B cell (primary cell): Measurements from ENCODE around the gene MAP4K4. TPM values are rescaled to one million over a fixed set of nuclear protein-coding genes. Genes with fewer than 3 reads are reported as not detected.

Experiments used
- ATAC-seq: fragments of 200-7000 bp; cut with Tn5 transposase; one replicate; pipeline ENCODE4 v1.10.0; 2021; ENCODE audit warnings: low read depth, mild to moderate bottlenecking, moderate number of reproducible peaks, moderate library complexity
- CTCF ChIA-PET: fragments of 350-600 bp; sonication (Branson Sonifier 250); formaldehyde crosslinking; loops from one replicate; lab custom pipeline; 2021; ENCODE audit warnings: antibody characterized with exemption, inconsistent platforms; lab: Charles Lee
- POLR2A ChIA-PET: fragments of 350-600 bp; sonication (Branson Sonifier 250); formaldehyde crosslinking; loops from one replicate; lab custom pipeline; 2021; ENCODE audit warnings: antibody characterized with exemption; lab: Charles Lee
- DNase-seq: peaks from one replicate; pipeline ENCODE4 v3.0.0; 2013
- H2AFZ ChIP-seq: 2 replicates; pipeline ENCODE4 v1.6.1; 2012; ENCODE audit warnings: mild to moderate bottlenecking, low read depth, low read length; ENCODE audit not compliant: insufficient read depth, poor library complexity, severe bottlenecking
- H3K27ac ChIP-seq, 2 donors: 1 replicate in 1 of 2; 2 replicates in 1 of 2; pipeline ENCODE4 v1.5.1; 2012 to 2013; ENCODE audit warnings: low read length in 2 of 2, mild to moderate bottlenecking in 2 of 2, moderate library complexity in 1 of 2
- H3K27me3 ChIP-seq, 4 experiments: fragments of 200-600 bp in 1 of 4; sonication (generic) in 1 of 4; replicated peaks in 1 of 4; 1 replicate in 2 of 4; 2 replicates in 2 of 4; pipeline versions ENCODE4 v1.6.1 to v1.7.0; 2013 to 2016; ENCODE audit warnings: low read length in 3 of 4, mild to moderate bottlenecking in 2 of 4, mixed read lengths in 1 of 4, moderate library complexity in 1 of 4; ENCODE audit not compliant: insufficient read depth in 4 of 4, control insufficient read depth in 3 of 4; ENCODE audit errors: control extremely low read depth in 1 of 4
- H3K36me3 ChIP-seq, 2 experiments: replicated peaks in 1 of 2; 1 replicate in 1 of 2; 2 replicates in 1 of 2; pipeline versions ENCODE4 v1.6.1 to v1.7.1; 2013; ENCODE audit warnings: low read length in 1 of 2; ENCODE audit not compliant: insufficient read depth in 2 of 2, control insufficient read depth in 1 of 2; ENCODE audit errors: control extremely low read depth in 1 of 2, extremely low read depth in 1 of 2
- H3K4me1 ChIP-seq, 2 donors: fragments of 200-600 bp in 1 of 2; sonication (generic) in 1 of 2; 1 replicate in 1 of 2; 2 replicates in 1 of 2; pipeline versions ENCODE4 v1.5.1 to v1.6.1; 2013 to 2017; ENCODE audit warnings: low read length in 2 of 2; ENCODE audit not compliant: control insufficient read depth in 2 of 2, insufficient read depth in 2 of 2
- H3K4me2 ChIP-seq: replicated peaks from 2 replicates; pipeline ENCODE3; 2012; ENCODE audit warnings: mild to moderate bottlenecking, low read depth, low read length; ENCODE audit not compliant: poor library complexity, severe bottlenecking
- H3K4me3 ChIP-seq, 5 experiments: fragments of 200-600 bp in 1 of 5; sonication (generic) in 1 of 5; 1 replicate in 3 of 5; 2 replicates in 2 of 5; pipeline versions ENCODE4 v1.5.1 to v1.7.0; 2011 to 2016; ENCODE audit warnings: low read length in 4 of 5, mild to moderate bottlenecking in 4 of 5, low read depth in 2 of 5, control low read depth in 1 of 5, moderate library complexity in 1 of 5; ENCODE audit not compliant: insufficient read depth in 1 of 5; ENCODE audit errors: control extremely low read depth in 1 of 5, extremely low read depth in 1 of 5
- H3K79me2 ChIP-seq: fragments of 200-600 bp; sonication (generic); one replicate; pipeline ENCODE4 v1.6.0; 2016; ENCODE audit warnings: low read length; ENCODE audit not compliant: control insufficient read depth, insufficient read depth
- H3K9ac ChIP-seq: fragments of 200-600 bp; sonication (generic); 2 replicates; pipeline ENCODE4 v1.6.1; 2017; ENCODE audit warnings: mild to moderate bottlenecking, low read length, moderate library complexity
- H3K9me3 ChIP-seq, 3 donors: one replicate each; pipeline versions ENCODE4 v1.6.1 to v1.7.1; 2013; ENCODE audit warnings: low read length in 2 of 3; ENCODE audit not compliant: control insufficient read depth in 2 of 3, insufficient read depth in 1 of 3; ENCODE audit errors: control extremely low read depth in 1 of 3
- H4K20me1 ChIP-seq: 2 replicates; pipeline ENCODE4 v1.6.0; 2012; ENCODE audit warnings: mild to moderate bottlenecking, low read length; ENCODE audit not compliant: insufficient read depth, control insufficient read depth, poor library complexity, severe bottlenecking
- H3K27ac Mint-ChIP-seq: one replicate; pipeline ENCODE4 v1.8.0; 2021; ENCODE audit warnings: mixed read lengths
- H3K27me3 Mint-ChIP-seq: one replicate; pipeline ENCODE4 v1.8.0; 2021; ENCODE audit warnings: mixed read lengths
- H3K4me1 Mint-ChIP-seq: one replicate; pipeline ENCODE4 v1.8.0; 2021; ENCODE audit warnings: mixed read lengths
- H3K4me3 Mint-ChIP-seq: one replicate; pipeline ENCODE4 v1.8.0; 2021; ENCODE audit warnings: mixed read lengths
- H3K9me3 Mint-ChIP-seq: one replicate; pipeline ENCODE4 v1.8.0; 2022; ENCODE audit warnings: mixed read lengths; ENCODE audit not compliant: insufficient read depth
- EZH2 ChIP-seq: IDR thresholded peaks from 2 replicates; pipeline ENCODE4 v1.6.1; 2012; ENCODE audit warnings: borderline replicate concordance, low read depth, mild to moderate bottlenecking, moderate library complexity, low read length; ENCODE audit not compliant: insufficient read depth, poor library complexity, severe bottlenecking
- WGBS: methylation state at CpG from one replicate; pipeline ENCODE4 v1.1.5; 2013; ENCODE audit warnings: missing lambda C conversion rate; ENCODE audit not compliant: insufficient coverage; 5-methylcytosine and 5-hydroxymethylcytosine counted together
- intact Hi-C: fragments of 100-400 bp; cut with micrococcal nuclease; formaldehyde crosslinking; loops from one replicate; pipeline ENCODE4 v1.10.0; 2022
- polyA plus RNA-seq: library from polyadenylated mRNA; depleted of rRNA; stranded (reverse); fragments of >200 nt; gene quantifications from 2 replicates; pipeline ENCODE4 v1.2.3, GENCODE V29; 2012
- total RNA-seq, 2 donors: library from RNA; stranded (reverse); fragments of 120-200 nt in 1 of 2; gene quantifications; 1 replicate in 1 of 2; 2 replicates in 1 of 2; pipeline versions ENCODE4 v1.2.3 to v1.2.4, GENCODE V29; 2013 to 2022
- TF ChIP-seq, protein P1 (sequence below): fragments of 200-600 bp; IDR thresholded peaks from one replicate; pipeline ENCODE4 v1.8.0; 2022; ENCODE audit warnings: antibody characterized with exemption, mild to moderate bottlenecking

MAP4K4 gene
- total and polyA plus RNA-seq, 2 donors (not counting 1 experiment from before 2014, with no cell fraction given), result 54.8 to 280 TPM

DNA sequence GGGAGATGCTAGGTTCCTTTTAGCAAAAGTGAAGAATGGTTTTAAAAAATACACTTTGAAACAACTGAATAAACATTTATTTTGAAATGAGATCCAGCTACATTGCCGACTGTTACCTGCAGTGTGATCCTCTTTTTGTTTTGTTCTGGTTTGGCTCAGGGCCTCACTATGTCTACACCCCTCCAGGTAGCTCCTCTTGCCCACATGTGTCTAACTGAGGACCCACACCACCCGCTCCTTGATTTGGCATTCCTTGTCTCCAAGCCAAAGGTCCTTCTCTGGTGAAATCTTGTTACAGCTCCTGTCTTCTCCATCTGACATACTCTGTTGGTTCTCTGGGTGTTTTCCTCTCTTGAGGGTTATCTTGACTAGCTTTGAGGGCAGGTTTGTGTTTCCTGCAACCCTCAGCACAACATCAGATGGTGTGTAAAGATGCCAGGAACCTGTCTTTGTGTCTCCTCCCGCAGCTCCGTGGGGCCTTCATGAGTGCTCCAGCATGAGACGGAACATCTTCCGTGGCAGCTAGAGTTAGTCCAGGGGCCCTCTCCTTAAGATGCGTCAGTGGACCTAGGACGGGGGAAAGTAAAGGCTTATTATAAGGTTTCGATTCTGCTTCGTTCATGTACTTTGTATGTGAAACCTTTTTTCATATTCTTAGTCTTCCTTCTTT lies 32.1 kb downstream of the MAP4K4 start:
- TF ChIP-seq EZH2, result no peak
- TF ChIP-seq, protein P1, sequence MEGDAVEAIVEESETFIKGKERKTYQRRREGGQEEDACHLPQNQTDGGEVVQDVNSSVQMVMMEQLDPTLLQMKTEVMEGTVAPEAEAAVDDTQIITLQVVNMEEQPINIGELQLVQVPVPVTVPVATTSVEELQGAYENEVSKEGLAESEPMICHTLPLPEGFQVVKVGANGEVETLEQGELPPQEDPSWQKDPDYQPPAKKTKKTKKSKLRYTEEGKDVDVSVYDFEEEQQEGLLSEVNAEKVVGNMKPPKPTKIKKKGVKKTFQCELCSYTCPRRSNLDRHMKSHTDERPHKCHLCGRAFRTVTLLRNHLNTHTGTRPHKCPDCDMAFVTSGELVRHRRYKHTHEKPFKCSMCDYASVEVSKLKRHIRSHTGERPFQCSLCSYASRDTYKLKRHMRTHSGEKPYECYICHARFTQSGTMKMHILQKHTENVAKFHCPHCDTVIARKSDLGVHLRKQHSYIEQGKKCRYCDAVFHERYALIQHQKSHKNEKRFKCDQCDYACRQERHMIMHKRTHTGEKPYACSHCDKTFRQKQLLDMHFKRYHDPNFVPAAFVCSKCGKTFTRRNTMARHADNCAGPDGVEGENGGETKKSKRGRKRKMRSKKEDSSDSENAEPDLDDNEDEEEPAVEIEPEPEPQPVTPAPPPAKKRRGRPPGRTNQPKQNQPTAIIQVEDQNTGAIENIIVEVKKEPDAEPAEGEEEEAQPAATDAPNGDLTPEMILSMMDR, result no peak
- Histone ChIP-seq H3K79me2 (peaks cover 100% of the 10 kb centered on the region), H3K4me1 (peaks cover 91% of the 10 kb centered on the region in 2 donors), H3K4me2 (peak overlapping the region; percentile 47), H3K27ac (peak overlapping the region in 1 of 2 donors; percentile 62), H3K36me3 (no peaks in the 10 kb centered on the region), H4K20me1 (peaks cover 94% of the 10 kb centered on the region), H3K9me3 (peaks cover 0 to 5% (median 0%) of the 10 kb centered on the region in 3 donors), H3K27me3 (no peaks in the 10 kb centered on the region), H2AFZ (no peak overlapping the region), H3K9ac (no peak overlapping the region), H3K4me3 (no peak overlapping the region)
- no peak for DNase-seq
- H3K4me1 Mint-ChIP-seq, result peaks cover 88% of the 10 kb centered on the region
- intact Hi-C loops, result no loop called here
- POLR2A ChIA-PET, result no interaction called here
- ATAC-seq, result no peak
- no peaks in the 10 kb centered on the region for H3K27me3 Mint-ChIP-seq
- CTCF ChIA-PET, result interaction anchor here (0.6 to 1.8 kb wide), 7 partner anchors 12 to 311 kb away, joined by 3 to 4 read pairs (median 4); no protein-coding TSS in a partner anchor
- H3K9me3 Mint-ChIP-seq, result no peaks in the 10 kb centered on the region
- peak overlapping the region; percentile 10 for H3K4me3 Mint-ChIP-seq
- WGBS, result 95% methylated on average over 6 of the region's 10 CpGs
- H3K27ac Mint-ChIP-seq, result peak overlapping the region; percentile 50
